GM23338 (cell line): ENCODE data around the gene CHAD. TPM values are rescaled to one million over a fixed set of nuclear protein-coding genes. Genes with fewer than 3 reads are reported as not detected.
"Not testable (repeated sequence)": the region's sequence is repeated elsewhere in the genome, so short reads cannot be mapped to it uniquely, and the experiment has no call there.

Source experiments
- ATAC-seq: fragments of 200-7000 bp; cut with Tn5 transposase; 3 replicates; pipeline ENCODE4 v1.9.1; 2020
- DNase-seq: peaks from one replicate; pipeline ENCODE4 v3.0.0-alpha.2; 2015; ENCODE audit warnings: low spot score
- H2AFZ ChIP-seq: fragments of 200-600 bp; sonication (generic); 2 replicates; pipeline ENCODE4 v1.8.0; 2016; ENCODE audit warnings: antibody characterized with exemption, mild to moderate bottlenecking, moderate library complexity
- H3F3A ChIP-seq: fragments of 200-600 bp; sonication (generic); replicated peaks from 2 replicates; pipeline ENCODE4 v1.8.0; 2017; ENCODE audit warnings: antibody characterized with exemption, mixed run types, low read depth
- H3K27ac ChIP-seq: fragments of 200-600 bp; sonication (generic); 2 replicates; pipeline ENCODE4 v1.6.1; 2016; ENCODE audit warnings: low read depth
- H3K27me3 ChIP-seq: fragments of 200-600 bp; sonication (generic); 2 replicates; pipeline ENCODE4 v1.8.0; 2016; ENCODE audit warnings: mild to moderate bottlenecking, mixed run types, moderate library complexity; ENCODE audit not compliant: insufficient read depth
- H3K36me3 ChIP-seq: fragments of 200-600 bp; sonication (generic); 2 replicates; pipeline ENCODE4 v1.8.0; 2016; ENCODE audit warnings: mild to moderate bottlenecking; ENCODE audit not compliant: insufficient read depth
- H3K4me1 ChIP-seq: fragments of 200-600 bp; sonication (generic); 2 replicates; pipeline ENCODE4 v1.8.0; 2016; ENCODE audit warnings: mild to moderate bottlenecking, moderate library complexity; ENCODE audit not compliant: insufficient read depth
- H3K4me2 ChIP-seq: fragments of 200-600 bp; sonication (generic); 2 replicates; pipeline ENCODE4 v1.7.1; 2017; ENCODE audit warnings: mixed run types
- H3K4me3 ChIP-seq: fragments of 200-600 bp; sonication (generic); 2 replicates; pipeline ENCODE4 v1.6.1; 2016; ENCODE audit warnings: mixed run types
- H3K79me2 ChIP-seq: fragments of 200-600 bp; sonication (generic); replicated peaks from 2 replicates; pipeline ENCODE4 v1.8.0; 2017; ENCODE audit warnings: mild to moderate bottlenecking; ENCODE audit not compliant: insufficient read depth
- H3K9me2 ChIP-seq: fragments of 200-600 bp; sonication (generic); 2 replicates; pipeline ENCODE4 v1.8.0; 2017; ENCODE audit not compliant: insufficient read depth
- H4K20me1 ChIP-seq: fragments of 200-600 bp; sonication (generic); replicated peaks from 2 replicates; pipeline ENCODE4 v1.8.0; 2017; ENCODE audit warnings: mild to moderate bottlenecking; ENCODE audit not compliant: insufficient read depth
- H3K27ac Mint-ChIP-seq: 2 replicates; pipeline ENCODE4 v1.8.0; 2020; ENCODE audit warnings: inconsistent platforms, mild to moderate bottlenecking, moderate library complexity, mixed read lengths
- H3K27me3 Mint-ChIP-seq: 3 replicates; pipeline ENCODE4 v1.8.0; 2022; ENCODE audit warnings: low read depth, mild to moderate bottlenecking, moderate library complexity, mixed read lengths, inconsistent platforms; ENCODE audit not compliant: insufficient read depth, poor library complexity
- H3K36me3 Mint-ChIP-seq: 3 replicates; pipeline ENCODE4 v1.8.0; 2021; ENCODE audit warnings: low read depth, mild to moderate bottlenecking, inconsistent platforms, moderate library complexity, mixed read lengths
- H3K4me1 Mint-ChIP-seq: 3 replicates; pipeline ENCODE4 v1.8.0; 2020; ENCODE audit warnings: mild to moderate bottlenecking, inconsistent platforms, mixed read lengths
- H3K4me3 Mint-ChIP-seq: 3 replicates; pipeline ENCODE4 v1.8.0; 2021; ENCODE audit warnings: moderate library complexity, mild to moderate bottlenecking, inconsistent platforms, mixed read lengths
- H3K9me3 Mint-ChIP-seq: 3 replicates; pipeline ENCODE4 v1.8.0; 2020; ENCODE audit warnings: moderate library complexity, mild to moderate bottlenecking, inconsistent platforms, mixed read lengths
- ETS1 ChIP-seq: IDR thresholded peaks from 2 replicates; pipeline ENCODE4 v1.6.1; 2016; ENCODE audit warnings: antibody characterized with exemption
- EZH2 ChIP-seq: fragments of 200-600 bp; sonication (generic); IDR thresholded peaks from one replicate; pipeline ENCODE4 v1.8.0; 2017; ENCODE audit warnings: antibody characterized with exemption, mild to moderate bottlenecking, low read depth; ENCODE audit not compliant: unreplicated experiment
- EZH2phosphoT487 ChIP-seq: fragments of 200-600 bp; sonication (generic); IDR thresholded peaks from one replicate; pipeline ENCODE4 v1.8.1; 2018; ENCODE audit warnings: antibody characterized with exemption; ENCODE audit not compliant: unreplicated experiment
- JUNB ChIP-seq: IDR thresholded peaks from one replicate; pipeline ENCODE4 v1.6.1; 2016; ENCODE audit warnings: antibody characterized with exemption; ENCODE audit not compliant: unreplicated experiment
- NANOG ChIP-seq: IDR thresholded peaks from 2 replicates; pipeline ENCODE4 v1.6.1; 2016; ENCODE audit warnings: antibody characterized with exemption, borderline replicate concordance
- ZNF462 ChIP-seq: fragments of 250-450 bp; sonication (Bioruptor Pico); IDR thresholded peaks from 2 replicates; pipeline ENCODE4 v1.5.0; 2020; ENCODE audit warnings: mild to moderate bottlenecking, moderate library complexity
- polyA plus RNA-seq: library from polyadenylated mRNA; unstranded; fragments of >200 nt; fragmentation: Nextera tagmentation; extraction: Ambion mirVana; gene quantifications from 2 replicates; pipeline ENCODE4 v1.2.1, GENCODE V29; 2016
- total RNA-seq: library from RNA; depleted of rRNA; stranded (reverse); fragments of >200 nt; shearing (Covaris generic); gene quantifications from 2 replicates; pipeline ENCODE4 v1.2.3, GENCODE V29; 2014

The CHAD gene
- total and polyA plus RNA-seq, 2 experiments from 2014 or later, result 0.18 TPM; not detected in 1

GRCh38 chr17:50420419-50421112 is 48.1 kb downstream of the CHAD start:
- Mint-ChIP-seq H3K36me3 (peaks cover 7% of the 10 kb centered on the region; the same call in 2 of the 3 replicates), H3K9me3 (peaks cover 20% of the 10 kb centered on the region), H3K27me3 (peaks cover 12% of the 10 kb centered on the region), H3K4me3 (no peak overlapping the region), H3K27ac (no peak overlapping the region), H3K4me1 (peaks cover 8% of the 10 kb centered on the region)
- no peak overlapping the region for H3K4me3 ChIP-seq
- DNase-seq, result no peak
- no peak overlapping the region for H2AFZ ChIP-seq
- no peak for TF ChIP-seq ETS1
- no peak for TF ChIP-seq NANOG
- TF ChIP-seq EZH2phosphoT487, result no peak
- no peak for TF ChIP-seq JUNB
- TF ChIP-seq ZNF462 (CRISPR knock-in tag), result no peak
- TF ChIP-seq EZH2, result no peak
- H3K27ac ChIP-seq, result no peak overlapping the region
- H3K79me2 ChIP-seq, result no peaks in the 10 kb centered on the region
- H3K36me3 ChIP-seq, result no peaks in the 10 kb centered on the region
- H3F3A ChIP-seq, result no peaks in the 10 kb centered on the region
- no peaks in the 10 kb centered on the region for H3K9me2 ChIP-seq
- no peak overlapping the region for H3K4me2 ChIP-seq
- peaks cover 13% of the 10 kb centered on the region; the same call in 1 of the 2 replicates for H3K27me3 ChIP-seq
- no peak for ATAC-seq
- H3K4me1 ChIP-seq, result 0 out of 2 replicates have a peak, but pooled peaks cover 4% of the 10 kb centered on the region
- no peaks in the 10 kb centered on the region for H4K20me1 ChIP-seq

GRCh38 chr17:50419577-50419976 is 49.1 kb downstream of the CHAD start:
- not testable (repeated sequence) for H3K36me3 ChIP-seq, H3K79me2 ChIP-seq, H3K9me2 ChIP-seq, ATAC-seq, H3K4me2 ChIP-seq, H3K36me3 Mint-ChIP-seq, DNase-seq, H3K4me3 Mint-ChIP-seq, H2AFZ ChIP-seq, H3K27ac ChIP-seq, H3F3A ChIP-seq, H3K4me1 ChIP-seq, H3K4me1 Mint-ChIP-seq, H3K27me3 Mint-ChIP-seq, H3K4me3 ChIP-seq, H4K20me1 ChIP-seq, H3K27me3 ChIP-seq, H3K27ac Mint-ChIP-seq
- H3K9me3 Mint-ChIP-seq, result peaks cover 20% of the 10 kb centered on the region
